H1 (cell line): ENCODE data around the gene CREG2. TPM values are rescaled to one million over a fixed set of nuclear protein-coding genes. Genes with fewer than 3 reads are reported as not detected.

Experiments
- CTCF ChIA-PET: fragments of 300-600 bp; sonication (Branson Sonifier 250); formaldehyde crosslinking; loops from one replicate; lab custom pipeline; 2021; ENCODE audit not compliant: partially characterized antibody; lab: Charles Lee
- POLR2A ChIA-PET: fragments of 300-600 bp; sonication (Branson Sonifier 250); formaldehyde crosslinking; loops from one replicate; lab custom pipeline; 2021; ENCODE audit warnings: inconsistent platforms; ENCODE audit not compliant: partially characterized antibody; lab: Charles Lee
- DNase-seq, 2 experiments: peaks; one replicate each; pipeline versions ENCODE4 v3.0.0 to v3.0.0-alpha.2; 2010 to 2022; ENCODE audit warnings: low spot score in 2 of 2, low read depth in 1 of 2, mixed read lengths in 1 of 2
- FAIRE-seq: peaks from 2 replicates; lab custom pipeline; 2011; peaks lifted over from hg19 to GRCh38; lab: Jason Lieb, UNC
- H2AFZ ChIP-seq: 2 replicates; pipeline ENCODE4 v1.8.1; 2012; ENCODE audit warnings: low read length, inconsistent platforms
- H2AK5ac ChIP-seq: 2 replicates; pipeline ENCODE4 v1.6.1; 2013; ENCODE audit warnings: low read depth, low read length
- H2BK120ac ChIP-seq: replicated peaks from 2 replicates; pipeline ENCODE3; 2013; ENCODE audit warnings: low read depth, low read length, inconsistent platforms
- H2BK12ac ChIP-seq: 2 replicates; pipeline ENCODE4 v1.6.1; 2013; ENCODE audit warnings: low read depth, low read length
- H2BK15ac ChIP-seq: 2 replicates; pipeline ENCODE4 v1.6.1; 2013; ENCODE audit warnings: low read length
- H2BK20ac ChIP-seq: 2 replicates; pipeline ENCODE4 v1.6.1; 2013; ENCODE audit warnings: low read length
- H2BK5ac ChIP-seq: 2 replicates; pipeline ENCODE4 v1.6.1; 2013; ENCODE audit warnings: low read depth, low read length
- H3K14ac ChIP-seq: 2 replicates; pipeline ENCODE4 v1.6.1; 2013; ENCODE audit warnings: inconsistent platforms; ENCODE audit not compliant: insufficient read length
- H3K18ac ChIP-seq: 2 replicates; pipeline ENCODE4 v1.6.1; 2013; ENCODE audit warnings: low read length; ENCODE audit errors: extremely low read depth
- H3K23ac ChIP-seq: 2 replicates; pipeline ENCODE4 v1.6.1; 2013; ENCODE audit warnings: inconsistent platforms; ENCODE audit not compliant: insufficient read length
- H3K23me2 ChIP-seq: 2 replicates; pipeline ENCODE4 v1.6.1; 2013; ENCODE audit warnings: low read depth, low read length
- H3K27ac ChIP-seq: 2 replicates; pipeline ENCODE4 v1.6.1; 2011; ENCODE audit warnings: low read depth, low read length, inconsistent platforms
- H3K27me3 ChIP-seq, 4 experiments: replicated peaks in 1 of 4; 1 replicate in 1 of 4; 2 replicates in 3 of 4; pipeline versions ENCODE4 v1.6.1 to v1.8.1; 2011 to 2013; ENCODE audit warnings: low read length in 3 of 4, mild to moderate bottlenecking in 3 of 4, inconsistent platforms in 2 of 4, mixed read lengths in 2 of 4, moderate library complexity in 1 of 4; ENCODE audit not compliant: control insufficient read depth in 3 of 4, insufficient read depth in 3 of 4; ENCODE audit errors: extremely low read depth in 1 of 4
- H3K36me3 ChIP-seq, 4 experiments: 2 replicates each; pipeline versions ENCODE4 v1.6.1 to v1.8.1; 2011 to 2013; ENCODE audit warnings: mild to moderate bottlenecking in 4 of 4, low read length in 3 of 4, moderate library complexity in 2 of 4, control low read depth in 1 of 4, inconsistent platforms in 1 of 4; ENCODE audit not compliant: insufficient read depth in 4 of 4, control insufficient read depth in 2 of 4
- H3K4ac ChIP-seq: replicated peaks from 2 replicates; pipeline ENCODE3; 2013; ENCODE audit warnings: low read length, low read depth, mixed read lengths, inconsistent platforms; ENCODE audit not compliant: insufficient read length
- H3K4me1 ChIP-seq, 4 experiments: replicated peaks in 1 of 4; 1 replicate in 1 of 4; 2 replicates in 3 of 4; pipeline versions ENCODE4 v1.6.1 to v1.8.1; 2011 to 2013; ENCODE audit warnings: low read length in 3 of 4, inconsistent platforms in 2 of 4, mixed read lengths in 1 of 4; ENCODE audit not compliant: insufficient read depth in 4 of 4, control insufficient read depth in 3 of 4
- H3K4me2 ChIP-seq, 2 experiments: 2 replicates each; pipeline versions ENCODE4 v1.6.1 to v1.8.1; 2011 to 2013; ENCODE audit warnings: low read depth in 2 of 2, low read length in 2 of 2, control low read depth in 1 of 2, inconsistent platforms in 1 of 2, mild to moderate bottlenecking in 1 of 2; ENCODE audit not compliant: insufficient read depth in 1 of 2
- H3K4me3 ChIP-seq, 4 experiments: fragments of 200-600, 300-600 bp in 1 of 4; sonication (generic), shearing (Covaris generic), sonication (Bioruptor Twin) in 1 of 4; 2 replicates each; pipeline versions ENCODE4 v1.5.1 to v1.8.1; 2011 to 2016; ENCODE audit warnings: low read length in 4 of 4, low read depth in 3 of 4, control low read depth in 2 of 4, inconsistent platforms in 2 of 4, mild to moderate bottlenecking in 2 of 4, mixed read lengths in 1 of 4, moderate library complexity in 1 of 4; ENCODE audit not compliant: insufficient read depth in 2 of 4; ENCODE audit errors: extremely low read depth in 1 of 4
- H3K56ac ChIP-seq: replicated peaks from 2 replicates; pipeline ENCODE3; 2013; ENCODE audit warnings: low read depth, mild to moderate bottlenecking, mixed read lengths, low read length, inconsistent platforms; ENCODE audit not compliant: insufficient read length
- H3K79me1 ChIP-seq: 2 replicates; pipeline ENCODE4 v1.6.1; 2013; ENCODE audit warnings: low read depth, low read length, control low read depth
- H3K79me2 ChIP-seq, 2 experiments: 2 replicates each; pipeline versions ENCODE4 v1.6.1 to v1.8.1; 2012 to 2013; ENCODE audit warnings: low read length in 2 of 2, mild to moderate bottlenecking in 2 of 2, inconsistent platforms in 1 of 2; ENCODE audit not compliant: insufficient read depth in 2 of 2, control insufficient read depth in 1 of 2
- H3K9ac ChIP-seq, 4 experiments: replicated peaks in 1 of 4; 1 replicate in 1 of 4; 2 replicates in 3 of 4; pipeline versions ENCODE4 v1.6.1 to v1.8.1; 2011 to 2013; ENCODE audit warnings: low read depth in 3 of 4, low read length in 3 of 4, control low read depth in 2 of 4, mild to moderate bottlenecking in 2 of 4, moderate library complexity in 2 of 4, inconsistent platforms in 1 of 4; ENCODE audit errors: extremely low read depth in 1 of 4
- H3K9me3 ChIP-seq, 2 experiments: 2 replicates each; pipeline versions ENCODE4 v1.6.1 to v1.8.1; 2012 to 2013; ENCODE audit warnings: mild to moderate bottlenecking in 2 of 2, moderate library complexity in 2 of 2, control low read depth in 1 of 2, inconsistent platforms in 1 of 2, low read depth in 1 of 2, low read length in 1 of 2, mixed read lengths in 1 of 2; ENCODE audit not compliant: insufficient read depth in 2 of 2
- H4K20me1 ChIP-seq, 2 experiments: replicated peaks in 1 of 2; 2 replicates each; pipeline versions ENCODE3 to v1.8.1; 2011 to 2013; ENCODE audit warnings: inconsistent platforms in 2 of 2, low read length in 2 of 2, mild to moderate bottlenecking in 1 of 2; ENCODE audit not compliant: insufficient read depth in 2 of 2, control insufficient read depth in 1 of 2
- H4K5ac ChIP-seq: 2 replicates; pipeline ENCODE4 v1.6.1; 2013; ENCODE audit warnings: low read length, low read depth, mixed read lengths, inconsistent platforms; ENCODE audit not compliant: insufficient read length
- H4K8ac ChIP-seq: 2 replicates; pipeline ENCODE4 v1.8.0; 2013; ENCODE audit warnings: mild to moderate bottlenecking, moderate library complexity, low read length, inconsistent platforms; ENCODE audit not compliant: insufficient read depth; ENCODE audit errors: extremely low read depth
- H4K91ac ChIP-seq: replicated peaks from 2 replicates; pipeline ENCODE3; 2013; ENCODE audit warnings: low read length, mixed read lengths, inconsistent platforms; ENCODE audit not compliant: insufficient read length
- KDM1A ChIP-seq: fragments of 200-600, 300-600 bp; sonication (generic); IDR thresholded peaks from 2 replicates; pipeline ENCODE4 v1.7.1; 2016; ENCODE audit warnings: mild to moderate bottlenecking, low read length, borderline replicate concordance
- POLR2AphosphoS5 ChIP-seq: IDR thresholded peaks from 2 replicates; pipeline ENCODE4 v1.6.1; 2011; ENCODE audit warnings: low read depth, low read length
- RBBP5 ChIP-seq: IDR thresholded peaks from 2 replicates; pipeline ENCODE4 v1.7.1; 2012; ENCODE audit warnings: low read depth, mild to moderate bottlenecking, inconsistent platforms, low read length, moderate library complexity, borderline replicate concordance
- TAF7 ChIP-seq: optimal IDR thresholded peaks from 2 replicates; pipeline ENCODE3; 2011; ENCODE audit warnings: low read depth, mild to moderate bottlenecking, inconsistent platforms, low read length, moderate library complexity, borderline replicate concordance
- ZNF274 ChIP-seq: IDR thresholded peaks from 2 replicates; pipeline ENCODE4 v1.7.0; 2012; ENCODE audit warnings: low read length, borderline replicate concordance; ENCODE audit errors: extremely low read depth
- WGBS, 2 experiments: shearing (Covaris generic) in 1 of 2; methylation state at CpG; one replicate each; pipeline versions ENCODE4 v1.1.6 to v1.1.7; 2013 to 2015; ENCODE audit warnings: low lambda C conversion rate in 2 of 2, mixed read lengths in 2 of 2, inconsistent platforms in 1 of 2, low coverage in 1 of 2, missing lambda C conversion rate in 1 of 2; ENCODE audit not compliant: insufficient replicate concordance in 2 of 2, insufficient coverage in 1 of 2, insufficient read length in 1 of 2; ENCODE audit errors: extremely low coverage in 1 of 2, missing lambda C conversion rate in 1 of 2; 5-methylcytosine and 5-hydroxymethylcytosine counted together
- polyA plus RNA-seq, 7 experiments: library from polyadenylated mRNA; depleted of rRNA in 3 of 7; stranded (reverse) in 5 of 7; unstranded in 2 of 7; fragments of >200 nt in 5 of 7; fragments of 200-250 nt in 2 of 7; gene quantifications; 1 replicate in 5 of 7; 2 replicates in 1 of 7; 4 replicates in 1 of 7; pipeline versions ENCODE4 v1.2.1 to v1.2.3, GENCODE V29; 2011 to 2013; ENCODE audit warnings: missing spikeins in 2 of 7, mixed read lengths in 2 of 7
- total RNA-seq: library from RNA; stranded (reverse); fragmentation: NEBNext Ultra II Directional; extraction: Animal tissue kit (Norgen Biotek cat#: 25700); gene quantifications from 2 replicates; pipeline ENCODE4 v1.2.1, GENCODE V29; 2021

The CREG2 gene
- total and polyA plus RNA-seq, 2 of the 8 experiments (the other 6 are each of a cell fraction or from before 2014, with no cell fraction given) = 2.0 to 2.2 TPM

GRCh38 chr2:101400048-101400447, 12.7 kb upstream of the CREG2 start:
- Histone ChIP-seq H3K14ac (no peak overlapping the region), H4K20me1 (no peaks in the 10 kb centered on the region), H3K4me2 (no peak overlapping the region), H4K5ac (no peak overlapping the region), H4K8ac (no peak overlapping the region), H2BK20ac (no peak overlapping the region), H2AK5ac (no peak overlapping the region), H3K23me2 (no peaks in the 10 kb centered on the region), H4K91ac (no peak overlapping the region), H3K56ac (no peak overlapping the region), H3K9me3 (no peaks in the 10 kb centered on the region), H2BK12ac (no peak overlapping the region), H3K79me2 (no peaks in the 10 kb centered on the region), H2BK120ac (no peak overlapping the region), H3K4me1 (peaks cover 1 to 7% (median 3%) of the 10 kb centered on the region in 4 experiments; a peak in 4 of 7 replicates), H3K18ac (no peak overlapping the region), H2BK5ac (no peak overlapping the region), H3K4me3 (no peak overlapping the region), H3K4ac (no peak overlapping the region), H3K27ac (no peak overlapping the region), H2BK15ac (no peak overlapping the region), H3K23ac (no peak overlapping the region), H3K36me3 (no peaks in the 10 kb centered on the region), H3K79me1 (no peaks in the 10 kb centered on the region), H2AFZ (no peak overlapping the region), H3K27me3 (no peaks in the 10 kb centered on the region), H3K9ac (no peak overlapping the region)
- TF ChIP-seq POLR2AphosphoS5 (no peak), TAF7 (no peak), RBBP5 (no peak), KDM1A (no peak), ZNF274 (no peak)
- ChIA-PET POLR2A (no interaction called here), CTCF (interaction anchor here (0.6 to 5.4 kb wide), 6 partner anchors 9 to 237 kb away, joined by 3 to 32 read pairs (median 4); partner anchors contain the start of gene CREG2)
- WGBS, 2 experiments = 84% methylated on average over 8 of the region's 8 CpGs; no CpG with 5 or more reads in 1 of the 2 experiments
- no peak for FAIRE-seq
- DNase-seq = no peak
